ENCODE results near the gene PGAP1. TPM values are rescaled to one million over a fixed set of nuclear protein-coding genes. Genes with fewer than 3 reads are reported as not detected.
A peak's percentile ranks its signal among the peaks of the same experiment; 100 is the strongest.

PGAP1 gene
- total RNA-seq (2014; rRNA removed) (3.5 and 4.5 TPM in 2 replicates), Bru-seq, nascent RNA (percentile 73 among the genes with signal in this experiment), BruChase-seq, experiment 1, labeled RNA remaining after a 6-hour chase (percentile 63 among the genes with signal in this experiment), BruChase-seq, experiment 2, labeled RNA remaining after a 2-hour chase (percentile 72 among the genes with signal in this experiment)
- long read RNA-seq, full-length matches to known transcripts = 1 of 14 reads
- long read RNA-seq, partial matches to known transcripts = 5 of 14 reads
- long read RNA-seq, other reads (novel, unspliced or antisense) = 8 of 14 reads

DNA sequence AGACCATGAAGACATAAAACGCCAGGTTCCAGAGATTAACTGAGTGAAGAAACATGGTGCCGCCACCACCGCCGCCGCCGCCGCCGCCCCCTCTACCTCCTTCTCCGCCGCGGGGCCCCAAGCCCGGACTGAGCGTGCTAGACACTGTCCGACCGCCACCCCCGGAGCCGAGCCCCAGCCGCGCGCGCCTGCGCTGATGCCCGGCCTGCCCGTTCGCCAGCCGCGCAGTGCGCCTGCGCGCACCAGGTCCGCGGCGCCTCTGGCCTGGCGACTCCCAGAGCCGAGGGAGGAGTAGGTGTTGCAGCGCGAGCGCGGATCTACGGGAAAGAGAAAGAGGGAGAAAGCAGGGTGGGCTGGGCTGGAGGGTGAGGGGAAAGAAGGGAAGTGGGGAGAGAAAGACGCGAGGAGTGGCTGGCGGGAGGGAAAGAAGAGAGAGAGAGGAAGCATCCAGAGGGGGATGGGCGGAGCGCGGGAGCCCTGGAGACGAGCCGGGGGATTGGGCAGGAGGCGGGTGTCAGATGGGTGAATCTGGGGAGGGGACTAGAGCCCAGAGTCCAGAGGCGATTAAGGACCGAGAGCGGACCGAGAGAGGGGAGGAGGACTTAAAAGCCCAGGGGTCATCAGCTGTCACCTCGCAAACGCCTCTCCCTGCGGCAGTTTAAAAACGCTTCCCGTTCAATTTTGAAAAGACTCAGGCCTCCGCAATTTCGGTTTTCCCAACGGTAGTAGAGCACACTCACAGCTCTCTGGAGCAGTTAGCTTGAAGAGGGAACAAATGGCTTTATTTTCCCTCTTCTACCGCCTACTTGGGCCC is at the start of gene PGAP1:
PGAP1 (minus strand) TSS at position 146 of the 814 bp plus-strand sequence; CDS start at position 55, 91 bp downstream.
- ChIA-PET CTCF (no interaction called here), POLR2A (ENCODE audit: unreplicated experiment) (no interaction called here)
- peak within 1 kb of the TSS; percentile 98 for H3K4me3 ChIP-seq (ENCODE audit: low read length)

GRCh38 chr2:196974970-196975369 is 48.5 kb upstream of the PGAP1 start:
- TF ChIP-seq EZH2 (IDR thresholded peaks at IDR 0.05; ENCODE audit: low read length, unreplicated experiment) (no peak), EZH2phosphoT487 (IDR thresholded peaks at IDR 0.05; ENCODE audit: borderline replicate concordance, low read length) (no peak)
- TF ChIP-seq, protein P1, sequence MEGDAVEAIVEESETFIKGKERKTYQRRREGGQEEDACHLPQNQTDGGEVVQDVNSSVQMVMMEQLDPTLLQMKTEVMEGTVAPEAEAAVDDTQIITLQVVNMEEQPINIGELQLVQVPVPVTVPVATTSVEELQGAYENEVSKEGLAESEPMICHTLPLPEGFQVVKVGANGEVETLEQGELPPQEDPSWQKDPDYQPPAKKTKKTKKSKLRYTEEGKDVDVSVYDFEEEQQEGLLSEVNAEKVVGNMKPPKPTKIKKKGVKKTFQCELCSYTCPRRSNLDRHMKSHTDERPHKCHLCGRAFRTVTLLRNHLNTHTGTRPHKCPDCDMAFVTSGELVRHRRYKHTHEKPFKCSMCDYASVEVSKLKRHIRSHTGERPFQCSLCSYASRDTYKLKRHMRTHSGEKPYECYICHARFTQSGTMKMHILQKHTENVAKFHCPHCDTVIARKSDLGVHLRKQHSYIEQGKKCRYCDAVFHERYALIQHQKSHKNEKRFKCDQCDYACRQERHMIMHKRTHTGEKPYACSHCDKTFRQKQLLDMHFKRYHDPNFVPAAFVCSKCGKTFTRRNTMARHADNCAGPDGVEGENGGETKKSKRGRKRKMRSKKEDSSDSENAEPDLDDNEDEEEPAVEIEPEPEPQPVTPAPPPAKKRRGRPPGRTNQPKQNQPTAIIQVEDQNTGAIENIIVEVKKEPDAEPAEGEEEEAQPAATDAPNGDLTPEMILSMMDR (conservative IDR thresholded peaks at IDR 0.05; ENCODE audit: low read depth, low read length) = no peak
- Histone ChIP-seq H3F3A (ENCODE audit: low read length, unreplicated experiment) (no peaks in the 10 kb centered on the region), H3K4me3 (ENCODE audit: low read length) (no peak overlapping the region), H2AFZ (ENCODE audit: low read length) (no peak overlapping the region), H4K20me1 (ENCODE audit: low read length) (no peaks in the 10 kb centered on the region), H3K9ac (ENCODE audit: low read length) (no peak overlapping the region), H3K4me2 (ENCODE audit: low read length) (no peak overlapping the region), H3K9me3 (ENCODE audit: low read length) (no peaks in the 10 kb centered on the region), H3K79me2 (ENCODE audit: low read length) (no peaks in the 10 kb centered on the region), H3K4me1 (ENCODE audit: insufficient read depth, low read length) (no peaks in the 10 kb centered on the region), H3K36me3 (ENCODE audit: low read depth, low read length) (no peaks in the 10 kb centered on the region), H3K27ac (ENCODE audit: low read length) (no peak overlapping the region), H3K9me2 (replicated peaks; ENCODE audit: low read length) (no peaks in the 10 kb centered on the region), H3K27me3 (ENCODE audit: low read length) (no peaks in the 10 kb centered on the region)
- DNase-seq (no peak), ATAC-seq (no peak)
- BruUV-seq (replicated peaks) = no TSS peak
- POLR2A ChIA-PET (ENCODE audit: unreplicated experiment) = no interaction called here
- intact Hi-C loops (cut with micrococcal nuclease) = no loop called here
- CTCF ChIA-PET = no interaction called here

More for the DNA sequence above, at the start of gene PGAP1:
- ATAC-seq (peak; percentile 83), DNase-seq (peak; percentile 93)
- Histone ChIP-seq H3F3A (ENCODE audit: low read length, unreplicated experiment) (no peaks in the 10 kb centered on the region), H2AFZ (ENCODE audit: low read length) (peak within 1 kb of the TSS; percentile 97), H4K20me1 (ENCODE audit: low read length) (peaks cover 7% of the 10 kb centered on the region; the same call in 1 of the 2 replicates), H3K9me2 (replicated peaks; ENCODE audit: low read length) (no peaks in the 10 kb centered on the region), H3K4me2 (ENCODE audit: low read length) (peak within 1 kb of the TSS; percentile 94), H3K4me1 (ENCODE audit: insufficient read depth, low read length) (peaks cover 25% of the 10 kb centered on the region), H3K36me3 (ENCODE audit: low read depth, low read length) (no peaks in the 10 kb centered on the region), H3K79me2 (ENCODE audit: low read length) (peaks cover 44% of the 10 kb centered on the region), H3K27ac (ENCODE audit: low read length) (peak within 1 kb of the TSS; percentile 58), H3K27me3 (ENCODE audit: low read length) (no peaks in the 10 kb centered on the region), H3K9me3 (ENCODE audit: low read length) (no peaks in the 10 kb centered on the region), H3K9ac (ENCODE audit: low read length) (peak within 1 kb of the TSS; percentile 69)
- intact Hi-C loops (cut with micrococcal nuclease) = loop anchor here (1.0 to 10.0 kb wide), 4 partner anchors 61 to 248 kb away; partner anchors contain the start of gene GTF3C3
- no TSS peak for BruUV-seq (replicated peaks)
- TF ChIP-seq, protein P1 (conservative IDR thresholded peaks at IDR 0.05; ENCODE audit: low read depth, low read length) = no peak
- TF ChIP-seq EZH2 (IDR thresholded peaks at IDR 0.05; ENCODE audit: low read length, unreplicated experiment) (no peak), EZH2phosphoT487 (IDR thresholded peaks at IDR 0.05; ENCODE audit: borderline replicate concordance, low read length) (no peak)

Measured in PC-3 (cell line).